Trophoblast cell (in vitro differentiated cells and primary cell): ENCODE data around the gene KCNH1.

Experiments
- DNase-seq, 2 donors: peaks; one replicate each; pipeline ENCODE4 v3.0.0-alpha.2; 2016
- H2AFZ ChIP-seq: 2 replicates; pipeline ENCODE4 v1.6.1; 2013; ENCODE audit warnings: low read length, moderate library complexity, mild to moderate bottlenecking; ENCODE audit not compliant: insufficient read depth, poor library complexity
- H2AK5ac ChIP-seq: 2 replicates; pipeline ENCODE4 v1.6.1; 2013; ENCODE audit warnings: mild to moderate bottlenecking, low read length
- H2BK120ac ChIP-seq: 2 replicates; pipeline ENCODE4 v1.6.1; 2013; ENCODE audit warnings: low read length, mild to moderate bottlenecking, moderate library complexity; ENCODE audit not compliant: insufficient read depth, poor library complexity
- H2BK12ac ChIP-seq: 2 replicates; pipeline ENCODE4 v1.6.1; 2013; ENCODE audit warnings: mild to moderate bottlenecking, low read length, moderate library complexity
- H2BK5ac ChIP-seq: 2 replicates; pipeline ENCODE4 v1.6.1; 2013; ENCODE audit warnings: low read length, low read depth, moderate library complexity, mild to moderate bottlenecking; ENCODE audit not compliant: poor library complexity
- H3K14ac ChIP-seq: 2 replicates; pipeline ENCODE4 v1.6.1; 2013; ENCODE audit warnings: mild to moderate bottlenecking, low read length
- H3K18ac ChIP-seq: 2 replicates; pipeline ENCODE4 v1.6.1; 2013; ENCODE audit warnings: mild to moderate bottlenecking, low read length
- H3K23ac ChIP-seq: 2 replicates; pipeline ENCODE4 v1.6.1; 2013; ENCODE audit warnings: low read length
- H3K27ac ChIP-seq: 2 replicates; pipeline ENCODE4 v1.5.1; 2013; ENCODE audit warnings: low read depth, mild to moderate bottlenecking, inconsistent platforms, low read length, moderate library complexity
- H3K27me3 ChIP-seq: 2 replicates; pipeline ENCODE4 v1.6.1; 2013; ENCODE audit warnings: inconsistent platforms, mild to moderate bottlenecking, low read length, moderate library complexity; ENCODE audit not compliant: insufficient read depth
- H3K36me3 ChIP-seq, 2 experiments: 1 replicate in 1 of 2; 2 replicates in 1 of 2; pipeline ENCODE4 v1.6.1; 2013; ENCODE audit warnings: low read length in 2 of 2, mild to moderate bottlenecking in 2 of 2, moderate library complexity in 1 of 2; ENCODE audit not compliant: insufficient read depth in 2 of 2, control insufficient read depth in 1 of 2
- H3K4ac ChIP-seq: 2 replicates; pipeline ENCODE4 v1.6.1; 2013; ENCODE audit warnings: low read depth, mild to moderate bottlenecking, low read length, moderate library complexity
- H3K4me1 ChIP-seq, 2 experiments: 1 replicate in 1 of 2; 2 replicates in 1 of 2; pipeline ENCODE4 v1.6.1; 2013; ENCODE audit warnings: low read length in 2 of 2, mild to moderate bottlenecking in 2 of 2, moderate library complexity in 1 of 2; ENCODE audit not compliant: insufficient read depth in 2 of 2, control insufficient read depth in 1 of 2
- H3K4me2 ChIP-seq: 2 replicates; pipeline ENCODE4 v1.6.1; 2013; ENCODE audit warnings: inconsistent platforms, mild to moderate bottlenecking, low read length, moderate library complexity
- H3K4me3 ChIP-seq: 2 replicates; pipeline ENCODE4 v1.5.1; 2013; ENCODE audit warnings: mild to moderate bottlenecking, low read depth, low read length, inconsistent platforms
- H3K79me1 ChIP-seq: one replicate; pipeline ENCODE4 v1.6.1; 2013; ENCODE audit warnings: low read length
- H3K79me2 ChIP-seq: 2 replicates; pipeline ENCODE4 v1.6.1; 2013; ENCODE audit warnings: low read length, mild to moderate bottlenecking; ENCODE audit not compliant: control insufficient read depth, insufficient read depth, poor library complexity
- H3K9ac ChIP-seq: 2 replicates; pipeline ENCODE4 v1.6.1; 2013; ENCODE audit warnings: mild to moderate bottlenecking, low read length
- H3K9me3 ChIP-seq: 2 replicates; pipeline ENCODE4 v1.6.1; 2013; ENCODE audit warnings: low read depth, mild to moderate bottlenecking, control low read depth, inconsistent platforms, low read length; ENCODE audit not compliant: insufficient read depth
- H4K12ac ChIP-seq: 2 replicates; pipeline ENCODE4 v1.6.1; 2013; ENCODE audit warnings: low read depth, mild to moderate bottlenecking, low read length, moderate library complexity
- H4K8ac ChIP-seq: 2 replicates; pipeline ENCODE4 v1.6.1; 2013; ENCODE audit warnings: low read depth, mild to moderate bottlenecking, low read length, moderate library complexity
- H4K91ac ChIP-seq: one replicate; pipeline ENCODE4 v1.6.1; 2013; ENCODE audit warnings: low read depth, mild to moderate bottlenecking, low read length, moderate library complexity
- WGBS: extraction: QIAGEN DNeasy Blood & Tissue Kit; methylation state at CpG from one replicate; pipeline ENCODE4 v1.1.7; 2013; ENCODE audit warnings: missing lambda C conversion rate; ENCODE audit not compliant: insufficient read length, insufficient coverage; ENCODE audit errors: extremely low coverage; 5-methylcytosine and 5-hydroxymethylcytosine counted together

KCNH1 gene

GRCh38 chr1:210633636-210634035 lies 500.3 kb downstream of the KCNH1 start:
- Histone ChIP-seq H4K91ac (no peak overlapping the region), H3K36me3 (no peaks in the 10 kb centered on the region), H3K79me1 (no peaks in the 10 kb centered on the region), H2BK12ac (no peak overlapping the region), H3K9ac (no peak overlapping the region), H3K23ac (no peak overlapping the region), H3K14ac (no peak overlapping the region), H2BK120ac (no peak overlapping the region), H3K4me3 (no peak overlapping the region), H3K4ac (no peak overlapping the region), H3K27ac (no peak overlapping the region), H3K27me3 (no peaks in the 10 kb centered on the region), H3K18ac (no peak overlapping the region), H2AFZ (no peak overlapping the region), H3K79me2 (no peaks in the 10 kb centered on the region), H3K4me2 (no peak overlapping the region), H2AK5ac (no peak overlapping the region), H4K8ac (no peak overlapping the region), H2BK5ac (no peak overlapping the region), H3K9me3 (no peaks in the 10 kb centered on the region), H4K12ac (no peak overlapping the region), H3K4me1 (peaks cover 2 to 4% of the 10 kb centered on the region in 2 experiments)
- no CpG with 5 or more reads among the region's 6 CpGs for WGBS
- no peak for DNase-seq

- Histone ChIP-seq H4K12ac (no peak overlapping the region), H2AFZ (no peak overlapping the region), H3K4me2 (no peak overlapping the region), H4K8ac (no peak overlapping the region), H3K4me3 (no peak overlapping the region), H3K36me3 (no peaks in the 10 kb centered on the region), H3K27ac (no peak overlapping the region), H3K14ac (no peak overlapping the region), H3K79me2 (no peaks in the 10 kb centered on the region), H2BK120ac (no peak overlapping the region), H4K91ac (no peak overlapping the region), H3K23ac (no peak overlapping the region), H2BK5ac (no peak overlapping the region), H3K9ac (no peak overlapping the region), H2BK12ac (no peak overlapping the region), H2AK5ac (no peak overlapping the region), H3K9me3 (no peaks in the 10 kb centered on the region), H3K4ac (no peak overlapping the region), H3K27me3 (no peaks in the 10 kb centered on the region), H3K4me1 (peaks cover 2 to 4% of the 10 kb centered on the region in 2 experiments), H3K18ac (no peak overlapping the region), H3K79me1 (no peaks in the 10 kb centered on the region)
- no peak for DNase-seq
- no CpG with 5 or more reads among the region's 3 CpGs for WGBS
These were observed 500.8 kb downstream of the KCNH1 start for GRCh38 chr1:210633140-210633539.

DNA sequence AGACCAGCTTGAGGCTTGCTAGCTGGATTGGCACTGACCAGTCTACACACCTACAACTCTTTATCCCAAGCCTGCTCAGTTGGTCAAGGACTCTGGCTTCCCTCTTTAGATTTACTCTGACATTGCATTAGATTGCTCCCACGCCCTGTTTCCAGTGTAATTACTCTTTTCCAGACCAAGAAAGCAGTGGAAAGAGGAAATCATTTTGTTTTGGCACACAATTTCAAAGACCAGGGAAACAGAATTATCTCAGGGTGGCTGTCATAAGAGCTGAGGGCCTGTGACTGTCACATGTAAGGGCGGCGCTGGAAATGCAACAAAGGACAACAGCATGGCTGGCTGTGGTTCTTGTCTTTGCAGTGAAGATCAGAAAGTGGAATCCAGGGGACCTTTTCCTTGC lies 502.5 kb downstream of the KCNH1 start:
- Histone ChIP-seq H3K18ac (no peak overlapping the region), H2BK12ac (no peak overlapping the region), H2BK120ac (no peak overlapping the region), H3K23ac (no peak overlapping the region), H3K4me1 (peaks cover 2 to 4% of the 10 kb centered on the region in 2 experiments), H3K27me3 (no peaks in the 10 kb centered on the region), H2BK5ac (no peak overlapping the region), H3K79me1 (no peaks in the 10 kb centered on the region), H3K27ac (no peak overlapping the region), H3K14ac (no peak overlapping the region), H3K9ac (no peak overlapping the region), H3K79me2 (no peaks in the 10 kb centered on the region), H2AFZ (no peak overlapping the region), H3K4ac (no peak overlapping the region), H3K4me2 (no peak overlapping the region), H4K8ac (no peak overlapping the region), H3K9me3 (no peaks in the 10 kb centered on the region), H4K91ac (no peak overlapping the region), H3K36me3 (no peaks in the 10 kb centered on the region), H2AK5ac (no peak overlapping the region), H4K12ac (no peak overlapping the region), H3K4me3 (no peak overlapping the region)
- no peak for DNase-seq
- WGBS = no CpG with 5 or more reads among the region's 3 CpGs

DNA sequence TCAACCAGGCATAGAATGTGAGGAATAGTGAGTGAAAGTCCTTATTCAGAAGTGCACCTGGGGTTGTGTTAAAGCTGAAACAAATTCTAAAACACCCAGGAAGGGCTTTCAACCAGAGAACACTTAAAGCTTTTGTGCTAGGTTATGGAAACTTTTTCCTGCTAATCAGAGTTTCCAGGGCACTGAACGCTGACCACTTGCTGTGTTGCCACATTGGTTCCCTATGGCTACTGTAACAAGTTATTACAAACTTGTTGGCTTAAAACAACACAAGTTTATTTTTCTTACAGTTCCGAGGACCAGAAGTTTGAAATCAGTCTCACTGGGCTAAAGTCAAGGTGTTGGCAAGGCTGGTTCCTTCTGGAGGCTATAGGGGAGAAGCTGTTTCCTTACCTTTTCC lies 504.7 kb downstream of the KCNH1 start:
- H4K91ac ChIP-seq = no peak overlapping the region
- no peak overlapping the region for H2BK5ac ChIP-seq
- no peak overlapping the region for H2AK5ac ChIP-seq
- no peak overlapping the region for H2BK12ac ChIP-seq
- no peaks in the 10 kb centered on the region for H3K27me3 ChIP-seq
- no peak overlapping the region for H3K9ac ChIP-seq
- no peaks in the 10 kb centered on the region for H3K79me1 ChIP-seq
- no peak overlapping the region for H3K18ac ChIP-seq
- H2AFZ ChIP-seq = no peak overlapping the region
- no peak overlapping the region for H3K4me3 ChIP-seq
- DNase-seq = no peak
- H3K4ac ChIP-seq = no peak overlapping the region
- H3K36me3 ChIP-seq = no peaks in the 10 kb centered on the region
- H3K4me2 ChIP-seq = no peak overlapping the region
- H4K8ac ChIP-seq = no peak overlapping the region
- H3K79me2 ChIP-seq = no peaks in the 10 kb centered on the region
- no peaks in the 10 kb centered on the region for H3K9me3 ChIP-seq
- no CpG with 5 or more reads among the region's 2 CpGs for WGBS
- peaks cover 2 to 3% of the 10 kb centered on the region in 2 experiments for H3K4me1 ChIP-seq
- no peak overlapping the region for H2BK120ac ChIP-seq
- H4K12ac ChIP-seq = no peak overlapping the region
- H3K27ac ChIP-seq = no peak overlapping the region
- no peak overlapping the region for H3K23ac ChIP-seq
- no peak overlapping the region for H3K14ac ChIP-seq
